CD4-positive, alpha-beta T cell (primary cell): ENCODE measurements around the gene COG2. TPM values are rescaled to one million over a fixed set of nuclear protein-coding genes. Genes with fewer than 3 reads are reported as not detected.

Experiments used
- ATAC-seq: fragments of 200-7000 bp; cut with Tn5 transposase; one replicate; pipeline ENCODE4 v1.10.0; 2022; ENCODE audit warnings: mild to moderate bottlenecking; ENCODE audit not compliant: poor library complexity
- CTCF ChIA-PET: fragments of 350-600 bp; sonication (Branson Sonifier 250); formaldehyde crosslinking; loops from one replicate; lab custom pipeline; 2021; ENCODE audit warnings: antibody characterized with exemption, inconsistent platforms; lab: Charles Lee
- POLR2A ChIA-PET: fragments of 350-600 bp; sonication (Branson Sonifier 250); formaldehyde crosslinking; loops from one replicate; lab custom pipeline; 2021; ENCODE audit warnings: antibody characterized with exemption, inconsistent platforms; lab: Charles Lee
- DNase-seq, 14 experiments: peaks; one replicate each; pipeline ENCODE4 v3.0.0-alpha.2; 2013 to 2020; ENCODE audit warnings: mixed read lengths in 2 of 14
- H3K27ac ChIP-seq, 2 donors: one replicate each; pipeline versions ENCODE4 v1.5.1 to v1.7.0; 2013; ENCODE audit warnings: low read length in 2 of 2, low read depth in 1 of 2, mild to moderate bottlenecking in 1 of 2
- H3K27me3 ChIP-seq, 2 experiments: 1 replicate in 1 of 2; 2 replicates in 1 of 2; pipeline versions ENCODE4 v1.6.1 to v1.7.0; 2013; ENCODE audit warnings: low read length in 2 of 2, control low read depth in 1 of 2, mild to moderate bottlenecking in 1 of 2, moderate library complexity in 1 of 2; ENCODE audit not compliant: insufficient read depth in 2 of 2, control insufficient read depth in 1 of 2
- H3K36me3 ChIP-seq: one replicate; pipeline ENCODE4 v1.6.1; 2013; ENCODE audit warnings: low read length, control low read depth; ENCODE audit not compliant: insufficient read depth
- H3K4me1 ChIP-seq: one replicate; pipeline ENCODE4 v1.6.1; 2013; ENCODE audit warnings: low read length, control low read depth; ENCODE audit not compliant: insufficient read depth
- H3K4me3 ChIP-seq: one replicate; pipeline ENCODE4 v1.5.1; 2013; ENCODE audit warnings: mild to moderate bottlenecking, low read length, moderate library complexity
- H3K9me3 ChIP-seq, 2 experiments: 1 replicate in 1 of 2; 2 replicates in 1 of 2; pipeline versions ENCODE4 v1.6.1 to v1.7.0; 2013; ENCODE audit warnings: low read length in 2 of 2, mild to moderate bottlenecking in 2 of 2, control low read depth in 1 of 2, moderate library complexity in 1 of 2; ENCODE audit not compliant: control insufficient read depth in 1 of 2, insufficient read depth in 1 of 2
- H3K27ac Mint-ChIP-seq: one replicate; pipeline ENCODE4 v1.8.0; 2020; ENCODE audit warnings: mixed read lengths
- H3K27me3 Mint-ChIP-seq: one replicate; pipeline ENCODE4 v1.8.0; 2021; ENCODE audit warnings: mixed read lengths
- H3K36me3 Mint-ChIP-seq: one replicate; pipeline ENCODE4 v1.8.0; 2021; ENCODE audit warnings: low read depth, mixed read lengths
- H3K4me1 Mint-ChIP-seq: one replicate; pipeline ENCODE4 v1.8.0; 2021; ENCODE audit warnings: low read depth, mixed read lengths
- H3K4me3 Mint-ChIP-seq: one replicate; pipeline ENCODE4 v1.8.0; 2020; ENCODE audit warnings: mild to moderate bottlenecking, mixed read lengths
- H3K9me3 Mint-ChIP-seq: one replicate; pipeline ENCODE4 v1.8.0; 2020; ENCODE audit warnings: mixed read lengths
- CTCF ChIP-seq: fragments of 200-600 bp; IDR thresholded peaks from one replicate; pipeline ENCODE4 v1.8.0; 2022; ENCODE audit warnings: antibody characterized with exemption, mild to moderate bottlenecking
- intact Hi-C, 2 experiments: fragments of 100-400 bp; cut with DNase I in 1 of 2; cut with micrococcal nuclease in 1 of 2; formaldehyde crosslinking; loops; one replicate each; pipeline versions ENCODE4 v1.15.1 to v1.9.0; 2023 to 2025; cut with DNase I, micrococcal nuclease
- total RNA-seq, 174 experiments: library from RNA in 2 of 174; stranded (reverse) in 2 of 174; gene quantifications; one replicate each; pipeline ENCODE4 v1.2.3 and lab custom pipeline; 2021 to 2026

COG2 gene
- total RNA-seq, 2 experiments from 2014 or later, result 17.3 to 21.4 TPM

GRCh38 chr1:230704830-230705229 lies 62.5 kb downstream of the COG2 start:
- Histone ChIP-seq H3K27ac (no peak overlapping the region), H3K9me3 (no peaks in the 10 kb centered on the region), H3K27me3 (peaks cover 0 to 2% of the 10 kb centered on the region in 2 experiments), H3K36me3 (no peaks in the 10 kb centered on the region), H3K4me3 (no peak overlapping the region), H3K4me1 (no peaks in the 10 kb centered on the region)
- Mint-ChIP-seq H3K4me1 (no peaks in the 10 kb centered on the region), H3K27ac (no peak overlapping the region), H3K9me3 (no peaks in the 10 kb centered on the region), H3K36me3 (no peaks in the 10 kb centered on the region), H3K27me3 (peaks cover 5% of the 10 kb centered on the region), H3K4me3 (no peak overlapping the region)
- DNase-seq (no peak), ATAC-seq (no peak)
- POLR2A ChIA-PET, result no interaction called here
- CTCF ChIA-PET, result no interaction called here
- no peak for TF ChIP-seq CTCF
- intact Hi-C loops, result no loop called here

- Histone ChIP-seq H3K36me3 (no peaks in the 10 kb centered on the region), H3K27me3 (peaks cover 0 to 2% of the 10 kb centered on the region in 2 experiments), H3K4me1 (no peaks in the 10 kb centered on the region), H3K9me3 (no peaks in the 10 kb centered on the region), H3K4me3 (no peak overlapping the region), H3K27ac (no peak overlapping the region)
- ATAC-seq, result no peak
- Mint-ChIP-seq H3K9me3 (no peaks in the 10 kb centered on the region), H3K27me3 (peaks cover 5% of the 10 kb centered on the region), H3K4me1 (no peaks in the 10 kb centered on the region), H3K27ac (no peak overlapping the region), H3K4me3 (no peak overlapping the region), H3K36me3 (no peaks in the 10 kb centered on the region)
- TF ChIP-seq CTCF, result no peak
- CTCF ChIA-PET, result no interaction called here
- POLR2A ChIA-PET, result no interaction called here
- intact Hi-C loops, result no loop called here
- DNase-seq, result no peak
These were observed 63.2 kb downstream of the COG2 start for GRCh38 chr1:230705289-230706019.

- no peaks in the 10 kb centered on the region for H3K4me1 ChIP-seq
- ATAC-seq, result no peak
- no peaks in the 10 kb centered on the region for H3K9me3 Mint-ChIP-seq
These were observed 63.9 kb downstream of the COG2 start for GRCh38 chr1:230706020-230706699.

More at GRCh38 chr1:230706020-230706699, 63.9 kb downstream of the COG2 start:
- H3K27ac Mint-ChIP-seq, result no peak overlapping the region
- no peak for TF ChIP-seq CTCF
- no peak overlapping the region for H3K4me3 Mint-ChIP-seq
- no peaks in the 10 kb centered on the region for H3K36me3 Mint-ChIP-seq
- Histone ChIP-seq H3K4me3 (no peak overlapping the region), H3K9me3 (no peaks in the 10 kb centered on the region), H3K27me3 (peaks cover 0 to 2% of the 10 kb centered on the region in 2 experiments), H3K27ac (no peak overlapping the region), H3K36me3 (no peaks in the 10 kb centered on the region)
- DNase-seq, result no peak
- H3K4me1 Mint-ChIP-seq, result no peaks in the 10 kb centered on the region
- ChIA-PET POLR2A (no interaction called here), CTCF (no interaction called here)
- intact Hi-C loops, result no loop called here
- peaks cover 5% of the 10 kb centered on the region for H3K27me3 Mint-ChIP-seq
